HEK293 (cell line): ENCODE data around the gene TNFRSF6B.

Experiments used
- CTCF ChIA-PET: fragments of 350-600 bp; formaldehyde crosslinking; extraction: SDS; loops from one replicate; lab custom pipeline; 2021; ENCODE audit warnings: antibody characterized with exemption; lab: Yijun Ruan, JAX
- POLR2A ChIA-PET: fragments of 300-600 bp; formaldehyde crosslinking; extraction: SDS; loops from one replicate; lab custom pipeline; 2020; ENCODE audit warnings: antibody characterized with exemption, inconsistent platforms; lab: Yijun Ruan, JAX
- H3K27ac ChIP-seq: fragments of 200-500 bp; sonication (Bioruptor generic); 2 replicates; pipeline ENCODE4 v1.5.1; 2014; ENCODE audit warnings: low read depth, low read length, control low read depth, inconsistent platforms; ENCODE audit errors: extremely low read depth
- H3K36me3 ChIP-seq, 2 experiments: fragments of 200-500 bp in 1 of 2; sonication (Bioruptor generic) in 1 of 2; 1 replicate in 1 of 2; 2 replicates in 1 of 2; pipeline ENCODE4 v1.5.1; 2014 to 2017; ENCODE audit warnings: inconsistent platforms in 2 of 2, low read length in 2 of 2; ENCODE audit not compliant: control insufficient read depth in 2 of 2, insufficient read depth in 1 of 2
- H3K4me1 ChIP-seq: fragments of 200-500 bp; sonication (Bioruptor generic); 2 replicates; pipeline ENCODE4 v1.5.1; 2014; ENCODE audit warnings: mild to moderate bottlenecking, low read length, inconsistent platforms; ENCODE audit not compliant: control insufficient read depth, insufficient read depth
- H3K4me3 ChIP-seq: 2 replicates; pipeline ENCODE4 v1.5.1; 2011; ENCODE audit warnings: low read depth, mild to moderate bottlenecking, control low read depth, low read length, moderate library complexity
- H3K9me3 ChIP-seq: fragments of 200-500 bp; sonication (Bioruptor generic); 2 replicates; pipeline ENCODE4 v1.5.1; 2014; ENCODE audit warnings: low read depth, low read length, inconsistent platforms; ENCODE audit not compliant: control insufficient read depth, insufficient read depth
- HOXC10 ChIP-seq: sonication (generic); formaldehyde crosslinking; IDR thresholded peaks from 2 replicates; pipeline ENCODE4 v1.8.1; 2023; ENCODE audit warnings: mild to moderate bottlenecking, missing genetic modification reagents
- IKZF3 ChIP-seq: fragments of 450-650 bp; IDR thresholded peaks from 2 replicates; pipeline ENCODE4 v1.5.0; 2018; ENCODE audit warnings: missing biosample characterization, mild to moderate bottlenecking, missing genetic modification characterization, moderate library complexity
- KLF7 ChIP-seq: fragments of 450-650 bp; formaldehyde crosslinking; IDR thresholded peaks from 2 replicates; pipeline ENCODE4 v1.5.1; 2016; ENCODE audit warnings: missing biosample characterization, missing genetic modification characterization, borderline replicate concordance
- KLF9 ChIP-seq: fragments of 450-650 bp; formaldehyde crosslinking; IDR thresholded peaks from 2 replicates; pipeline ENCODE4 v1.5.1; 2016; ENCODE audit warnings: missing biosample characterization, missing genetic modification characterization, low read depth
- OSR2 ChIP-seq: fragments of 450-650 bp; formaldehyde crosslinking; IDR thresholded peaks from 2 replicates; pipeline ENCODE4 v1.5.1; 2016; ENCODE audit warnings: missing biosample characterization, missing genetic modification characterization
- SP2 ChIP-seq: fragments of 450-650 bp; formaldehyde crosslinking; IDR thresholded peaks from 2 replicates; pipeline ENCODE4 v1.5.1; 2016; ENCODE audit warnings: missing biosample characterization, missing genetic modification characterization
- SP3 ChIP-seq: fragments of 450-650 bp; formaldehyde crosslinking; IDR thresholded peaks from 2 replicates; pipeline ENCODE4 v1.5.1; 2016; ENCODE audit warnings: missing biosample characterization, missing genetic modification characterization
- WT1 ChIP-seq: fragments of 450-650 bp; formaldehyde crosslinking; IDR thresholded peaks from 2 replicates; pipeline ENCODE4 v1.5.1; 2016; ENCODE audit warnings: missing biosample characterization, missing genetic modification characterization
- ZBTB20 ChIP-seq: fragments of 450-650 bp; formaldehyde crosslinking; IDR thresholded peaks from 2 replicates; pipeline ENCODE4 v1.5.1; 2016; ENCODE audit warnings: missing biosample characterization, missing genetic modification characterization
- ZNF121 ChIP-seq: fragments of 450-650 bp; formaldehyde crosslinking; IDR thresholded peaks from 2 replicates; pipeline ENCODE4 v1.5.1; 2016; ENCODE audit warnings: missing biosample characterization, missing genetic modification characterization
- ZNF335 ChIP-seq: fragments of 450-650 bp; formaldehyde crosslinking; conservative IDR thresholded peaks from 2 replicates; pipeline ENCODE4 v1.5.1; 2016; ENCODE audit warnings: missing biosample characterization, missing genetic modification characterization
- ZNF341 ChIP-seq: fragments of 450-650 bp; formaldehyde crosslinking; IDR thresholded peaks from 2 replicates; pipeline ENCODE4; 2016; ENCODE audit warnings: low read depth, missing biosample characterization, missing genetic modification characterization
- ZNF423 ChIP-seq: fragments of 450-650 bp; formaldehyde crosslinking; IDR thresholded peaks from 2 replicates; pipeline ENCODE4 v1.5.1; 2016; ENCODE audit warnings: missing biosample characterization, missing genetic modification characterization
- ZNF585B ChIP-seq: fragments of 450-650 bp; formaldehyde crosslinking; IDR thresholded peaks from 2 replicates; pipeline ENCODE4 v1.5.1; 2016; ENCODE audit warnings: missing biosample characterization, missing genetic modification characterization
- TF ChIP-seq, protein P1 (sequence below): fragments of 450-650 bp; formaldehyde crosslinking; IDR thresholded peaks from 2 replicates; pipeline ENCODE4 v1.5.1; 2016; ENCODE audit warnings: missing biosample characterization, missing genetic modification characterization, low read depth
- TF ChIP-seq, protein P2 (sequence below): fragments of 450-650 bp; formaldehyde crosslinking; IDR thresholded peaks from 2 replicates; pipeline ENCODE4 v1.5.1; 2017; ENCODE audit warnings: missing biosample characterization, mild to moderate bottlenecking, missing genetic modification characterization, moderate library complexity
- TF ChIP-seq, protein P3 (sequence below): fragments of 450-650 bp; formaldehyde crosslinking; conservative IDR thresholded peaks from 2 replicates; pipeline ENCODE4 v1.5.1; 2016; ENCODE audit warnings: low read depth, missing biosample characterization, missing genetic modification characterization
- TF ChIP-seq, protein P4 (sequence below): IDR thresholded peaks from 2 replicates; pipeline ENCODE4 v1.6.1; 2011; ENCODE audit warnings: mild to moderate bottlenecking, low read depth, low read length, borderline replicate concordance
- TF ChIP-seq, protein P5 (sequence below): fragments of 450-650 bp; formaldehyde crosslinking; IDR thresholded peaks from 2 replicates; pipeline ENCODE4 v1.5.1; 2016; ENCODE audit warnings: missing biosample characterization, missing genetic modification characterization
- TF ChIP-seq, protein P6 (sequence below): fragments of 450-650 bp; formaldehyde crosslinking; IDR thresholded peaks from 2 replicates; pipeline ENCODE4 v1.5.1; 2016; ENCODE audit warnings: missing biosample characterization, missing genetic modification characterization

Gene TNFRSF6B

DNA sequence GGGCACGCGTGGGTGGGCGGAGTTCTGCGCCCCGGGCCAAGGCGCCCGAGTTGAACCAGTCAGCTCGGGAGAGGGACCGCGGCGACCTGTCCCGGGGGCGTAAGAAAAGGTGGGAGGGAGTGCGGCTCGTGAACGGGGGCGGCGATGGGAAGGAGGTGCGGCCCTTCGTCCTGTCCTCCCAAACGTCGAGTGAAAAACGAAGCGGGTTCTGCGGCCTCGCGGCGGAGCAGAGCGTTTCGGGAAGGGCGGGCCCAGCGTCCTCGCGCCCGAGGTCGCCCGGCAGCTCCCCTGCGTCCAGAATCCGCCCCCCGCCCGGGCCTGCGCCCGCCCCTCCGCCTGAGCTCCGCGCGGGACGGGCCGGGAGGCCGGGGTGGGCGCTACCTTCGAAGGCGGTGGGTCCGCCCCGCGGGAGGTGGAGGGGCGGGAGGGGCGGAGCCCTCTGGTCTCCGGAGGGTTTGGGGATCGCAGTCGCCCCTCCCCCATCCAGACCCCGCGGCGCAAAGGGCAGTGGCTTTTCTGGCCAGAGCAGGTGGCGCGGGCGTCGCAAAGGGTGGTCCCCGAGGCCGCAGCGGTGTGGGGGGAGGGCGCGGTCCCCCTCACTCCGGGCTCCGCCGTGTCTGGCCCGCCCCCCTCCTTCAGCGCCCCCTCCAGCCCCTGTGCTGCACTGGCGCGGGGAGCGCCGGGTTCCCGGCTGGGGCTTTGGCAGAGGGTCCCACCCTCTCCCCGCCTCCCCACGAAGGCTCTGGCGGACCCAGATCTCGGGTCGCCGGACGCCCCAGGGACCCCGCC is 44.1 kb upstream of the TNFRSF6B start (continued):
- TF ChIP-seq, protein P1, sequence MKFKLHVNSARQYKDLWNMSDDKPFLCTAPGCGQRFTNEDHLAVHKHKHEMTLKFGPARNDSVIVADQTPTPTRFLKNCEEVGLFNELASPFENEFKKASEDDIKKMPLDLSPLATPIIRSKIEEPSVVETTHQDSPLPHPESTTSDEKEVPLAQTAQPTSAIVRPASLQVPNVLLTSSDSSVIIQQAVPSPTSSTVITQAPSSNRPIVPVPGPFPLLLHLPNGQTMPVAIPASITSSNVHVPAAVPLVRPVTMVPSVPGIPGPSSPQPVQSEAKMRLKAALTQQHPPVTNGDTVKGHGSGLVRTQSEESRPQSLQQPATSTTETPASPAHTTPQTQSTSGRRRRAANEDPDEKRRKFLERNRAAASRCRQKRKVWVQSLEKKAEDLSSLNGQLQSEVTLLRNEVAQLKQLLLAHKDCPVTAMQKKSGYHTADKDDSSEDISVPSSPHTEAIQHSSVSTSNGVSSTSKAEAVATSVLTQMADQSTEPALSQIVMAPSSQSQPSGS (tag by site-specific recombination), result no peak
- TF ChIP-seq HOXC10, result no peak
- TF ChIP-seq IKZF3 (tag by site-specific recombination), result no peak
- TF ChIP-seq ZBTB20, result no peak
- no peak for TF ChIP-seq OSR2 (tag by site-specific recombination)
- TF ChIP-seq, all 188 proteins: peak for 33

DNA sequence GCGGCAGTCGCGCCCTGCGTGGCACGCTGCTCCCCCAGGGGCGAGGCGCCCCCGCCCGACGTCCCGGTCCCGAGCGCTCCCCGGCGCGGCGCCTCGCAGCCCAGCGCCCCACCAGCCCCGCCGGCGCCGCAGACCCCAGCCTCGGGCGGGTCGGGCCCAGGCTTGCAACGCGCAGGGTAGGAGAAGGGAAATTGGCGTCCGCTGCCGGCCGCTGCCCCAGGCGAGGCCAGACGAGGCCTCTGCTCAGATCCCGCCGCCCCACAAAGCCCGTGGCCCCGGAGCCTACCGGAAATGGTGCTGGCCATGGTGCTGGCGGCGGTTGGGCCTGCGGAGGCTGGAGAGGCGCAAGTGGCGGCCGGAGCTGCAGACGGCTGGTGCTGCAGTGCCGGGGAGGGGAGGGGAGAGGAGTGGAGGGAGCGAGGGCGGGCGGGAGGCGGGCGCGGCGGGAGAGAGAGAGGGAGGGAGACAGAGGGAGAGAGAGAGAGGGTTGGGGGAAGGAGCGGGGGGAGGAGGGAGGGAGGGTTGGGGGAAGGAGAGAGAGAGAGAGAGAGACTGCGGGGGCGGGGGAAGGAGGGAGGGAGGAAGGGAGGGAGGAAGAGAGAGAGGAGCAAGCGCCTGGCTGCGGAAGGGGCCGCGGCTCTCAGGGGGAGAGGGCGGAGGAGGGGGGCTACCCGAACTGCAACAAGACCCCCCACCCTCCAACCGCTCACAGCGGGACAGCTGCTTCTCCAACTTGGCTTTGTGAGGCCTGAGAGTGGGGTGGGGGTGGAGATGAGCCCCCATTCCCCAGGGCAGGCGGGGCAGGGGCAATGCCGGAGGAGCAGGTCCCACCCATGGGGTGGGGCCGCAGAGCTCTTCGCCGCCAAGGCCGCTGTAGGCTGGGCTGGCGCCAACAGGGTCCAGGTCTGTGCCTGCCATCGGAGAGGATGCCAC is 43.1 kb upstream of the TNFRSF6B start, which contains the start of gene STMN3:
STMN3 (minus strand) TSS at position 384 of the 933 bp plus-strand sequence; CDS start at position 305, 79 bp downstream.
- no peaks in the 10 kb centered on the region for H3K36me3 ChIP-seq
- peak within 1 kb of the TSS; percentile 72; the same call in 1 of the 2 replicates for H3K27ac ChIP-seq
- no peaks in the 10 kb centered on the region for H3K9me3 ChIP-seq
- ChIA-PET CTCF (interaction anchor here (0.6 kb wide), 1 partner anchor 32 kb away, joined by 3 read pairs; no protein-coding TSS in a partner anchor), POLR2A (interaction anchor here (0.6 to 1.5 kb wide), 8 partner anchors 9 to 79 kb away, joined by 3 to 17 read pairs (median 4); partner anchors contain the start of genes ARFRP1, GMEB2, HELZ2 and ZGPAT)
- H3K4me1 ChIP-seq, result no peaks in the 10 kb centered on the region; the same call in 1 of the 2 replicates
- H3K4me3 ChIP-seq, result peak within 1 kb of the TSS; percentile 55
- TF ChIP-seq WT1 (tag by site-specific recombination) (peak; percentile 49; the same call in 1 of the 2 replicates), ZNF585B (tag by site-specific recombination) (no peak), ZNF423 (tag by site-specific recombination) (peak; percentile 69; the same call in 1 of the 2 replicates), ZNF335 (peak; percentile 92), ZNF341 (peak; percentile 70), SP2 (tag by site-specific recombination) (peak; percentile 70), KLF9 (tag by site-specific recombination) (peak; percentile 78; the same call in 1 of the 2 replicates), ZNF121 (tag by site-specific recombination) (no peak), SP3 (tag by site-specific recombination) (peak; percentile 91), KLF7 (tag by site-specific recombination) (peak; percentile 78)
- TF ChIP-seq, protein P2, sequence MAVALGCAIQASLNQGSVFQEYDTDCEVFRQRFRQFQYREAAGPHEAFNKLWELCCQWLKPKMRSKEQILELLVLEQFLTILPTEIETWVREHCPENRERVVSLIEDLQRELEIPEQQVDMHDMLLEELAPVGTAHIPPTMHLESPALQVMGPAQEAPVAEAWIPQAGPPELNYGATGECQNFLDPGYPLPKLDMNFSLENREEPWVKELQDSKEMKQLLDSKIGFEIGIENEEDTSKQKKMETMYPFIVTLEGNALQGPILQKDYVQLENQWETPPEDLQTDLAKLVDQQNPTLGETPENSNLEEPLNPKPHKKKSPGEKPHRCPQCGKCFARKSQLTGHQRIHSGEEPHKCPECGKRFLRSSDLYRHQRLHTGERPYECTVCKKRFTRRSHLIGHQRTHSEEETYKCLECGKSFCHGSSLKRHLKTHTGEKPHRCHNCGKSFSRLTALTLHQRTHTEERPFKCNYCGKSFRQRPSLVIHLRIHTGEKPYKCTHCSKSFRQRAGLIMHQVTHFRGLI (tag by site-specific recombination), result peak; percentile 77
- TF ChIP-seq, protein P3, sequence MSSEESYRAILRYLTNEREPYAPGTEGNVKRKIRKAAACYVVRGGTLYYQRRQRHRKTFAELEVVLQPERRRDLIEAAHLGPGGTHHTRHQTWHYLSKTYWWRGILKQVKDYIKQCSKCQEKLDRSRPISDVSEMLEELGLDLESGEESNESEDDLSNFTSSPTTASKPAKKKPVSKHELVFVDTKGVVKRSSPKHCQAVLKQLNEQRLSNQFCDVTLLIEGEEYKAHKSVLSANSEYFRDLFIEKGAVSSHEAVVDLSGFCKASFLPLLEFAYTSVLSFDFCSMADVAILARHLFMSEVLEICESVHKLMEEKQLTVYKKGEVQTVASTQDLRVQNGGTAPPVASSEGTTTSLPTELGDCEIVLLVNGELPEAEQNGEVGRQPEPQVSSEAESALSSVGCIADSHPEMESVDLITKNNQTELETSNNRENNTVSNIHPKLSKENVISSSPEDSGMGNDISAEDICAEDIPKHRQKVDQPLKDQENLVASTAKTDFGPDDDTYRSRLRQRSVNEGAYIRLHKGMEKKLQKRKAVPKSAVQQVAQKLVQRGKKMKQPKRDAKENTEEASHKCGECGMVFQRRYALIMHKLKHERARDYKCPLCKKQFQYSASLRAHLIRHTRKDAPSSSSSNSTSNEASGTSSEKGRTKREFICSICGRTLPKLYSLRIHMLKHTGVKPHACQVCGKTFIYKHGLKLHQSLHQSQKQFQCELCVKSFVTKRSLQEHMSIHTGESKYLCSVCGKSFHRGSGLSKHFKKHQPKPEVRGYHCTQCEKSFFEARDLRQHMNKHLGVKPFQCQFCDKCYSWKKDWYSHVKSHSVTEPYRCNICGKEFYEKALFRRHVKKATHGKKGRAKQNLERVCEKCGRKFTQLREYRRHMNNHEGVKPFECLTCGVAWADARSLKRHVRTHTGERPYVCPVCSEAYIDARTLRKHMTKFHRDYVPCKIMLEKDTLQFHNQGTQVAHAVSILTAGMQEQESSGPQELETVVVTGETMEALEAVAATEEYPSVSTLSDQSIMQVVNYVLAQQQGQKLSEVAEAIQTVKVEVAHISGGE (tag by site-specific recombination), result peak; percentile 59
- TF ChIP-seq, protein P4, sequence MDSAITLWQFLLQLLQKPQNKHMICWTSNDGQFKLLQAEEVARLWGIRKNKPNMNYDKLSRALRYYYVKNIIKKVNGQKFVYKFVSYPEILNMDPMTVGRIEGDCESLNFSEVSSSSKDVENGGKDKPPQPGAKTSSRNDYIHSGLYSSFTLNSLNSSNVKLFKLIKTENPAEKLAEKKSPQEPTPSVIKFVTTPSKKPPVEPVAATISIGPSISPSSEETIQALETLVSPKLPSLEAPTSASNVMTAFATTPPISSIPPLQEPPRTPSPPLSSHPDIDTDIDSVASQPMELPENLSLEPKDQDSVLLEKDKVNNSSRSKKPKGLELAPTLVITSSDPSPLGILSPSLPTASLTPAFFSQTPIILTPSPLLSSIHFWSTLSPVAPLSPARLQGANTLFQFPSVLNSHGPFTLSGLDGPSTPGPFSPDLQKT, result peak; percentile 55; the same call in 1 of the 2 replicates
- TF ChIP-seq, protein P5, sequence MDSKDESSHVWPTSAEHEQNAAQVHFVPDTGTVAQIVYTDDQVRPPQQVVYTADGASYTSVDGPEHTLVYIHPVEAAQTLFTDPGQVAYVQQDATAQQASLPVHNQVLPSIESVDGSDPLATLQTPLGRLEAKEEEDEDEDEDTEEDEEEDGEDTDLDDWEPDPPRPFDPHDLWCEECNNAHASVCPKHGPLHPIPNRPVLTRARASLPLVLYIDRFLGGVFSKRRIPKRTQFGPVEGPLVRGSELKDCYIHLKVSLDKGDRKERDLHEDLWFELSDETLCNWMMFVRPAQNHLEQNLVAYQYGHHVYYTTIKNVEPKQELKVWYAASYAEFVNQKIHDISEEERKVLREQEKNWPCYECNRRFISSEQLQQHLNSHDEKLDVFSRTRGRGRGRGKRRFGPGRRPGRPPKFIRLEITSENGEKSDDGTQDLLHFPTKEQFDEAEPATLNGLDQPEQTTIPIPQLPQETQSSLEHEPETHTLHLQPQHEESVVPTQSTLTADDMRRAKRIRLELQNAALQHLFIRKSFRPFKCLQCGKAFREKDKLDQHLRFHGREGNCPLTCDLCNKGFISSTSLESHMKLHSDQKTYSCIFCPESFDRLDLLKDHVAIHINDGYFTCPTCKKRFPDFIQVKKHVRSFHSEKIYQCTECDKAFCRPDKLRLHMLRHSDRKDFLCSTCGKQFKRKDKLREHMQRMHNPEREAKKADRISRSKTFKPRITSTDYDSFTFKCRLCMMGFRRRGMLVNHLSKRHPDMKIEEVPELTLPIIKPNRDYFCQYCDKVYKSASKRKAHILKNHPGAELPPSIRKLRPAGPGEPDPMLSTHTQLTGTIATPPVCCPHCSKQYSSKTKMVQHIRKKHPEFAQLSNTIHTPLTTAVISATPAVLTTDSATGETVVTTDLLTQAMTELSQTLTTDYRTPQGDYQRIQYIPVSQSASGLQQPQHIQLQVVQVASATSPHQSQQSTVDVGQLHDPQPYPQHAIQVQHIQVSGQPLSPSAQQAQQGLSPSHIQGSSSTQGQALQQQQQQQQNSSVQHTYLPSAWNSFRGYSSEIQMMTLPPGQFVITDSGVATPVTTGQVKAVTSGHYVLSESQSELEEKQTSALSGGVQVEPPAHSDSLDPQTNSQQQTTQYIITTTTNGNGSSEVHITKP, result peak; percentile 78
- TF ChIP-seq, protein P6, sequence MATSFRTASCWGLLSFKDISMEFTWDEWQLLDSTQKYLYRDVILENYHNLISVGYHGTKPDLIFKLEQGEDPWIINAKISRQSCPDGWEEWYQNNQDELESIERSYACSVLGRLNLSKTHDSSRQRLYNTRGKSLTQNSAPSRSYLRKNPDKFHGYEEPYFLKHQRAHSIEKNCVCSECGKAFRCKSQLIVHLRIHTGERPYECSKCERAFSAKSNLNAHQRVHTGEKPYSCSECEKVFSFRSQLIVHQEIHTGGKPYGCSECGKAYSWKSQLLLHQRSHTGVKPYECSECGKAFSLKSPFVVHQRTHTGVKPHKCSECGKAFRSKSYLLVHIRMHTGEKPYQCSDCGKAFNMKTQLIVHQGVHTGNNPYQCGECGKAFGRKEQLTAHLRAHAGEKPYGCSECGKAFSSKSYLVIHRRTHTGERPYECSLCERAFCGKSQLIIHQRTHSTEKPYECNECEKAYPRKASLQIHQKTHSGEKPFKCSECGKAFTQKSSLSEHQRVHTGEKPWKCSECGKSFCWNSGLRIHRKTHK (tag by site-specific recombination), result no peak
